Fibroblast of skin of back (primary cell): Measurements from ENCODE around the gene PEDS1.
"Not testable (repeated sequence)": the region's sequence is repeated elsewhere in the genome, so short reads cannot be mapped to it uniquely, and the experiment has no call there.

ENCODE experiments used
- DNase-seq: peaks from one replicate; pipeline ENCODE4 v3.0.0-alpha.2; 2013

PEDS1 gene

DNA sequence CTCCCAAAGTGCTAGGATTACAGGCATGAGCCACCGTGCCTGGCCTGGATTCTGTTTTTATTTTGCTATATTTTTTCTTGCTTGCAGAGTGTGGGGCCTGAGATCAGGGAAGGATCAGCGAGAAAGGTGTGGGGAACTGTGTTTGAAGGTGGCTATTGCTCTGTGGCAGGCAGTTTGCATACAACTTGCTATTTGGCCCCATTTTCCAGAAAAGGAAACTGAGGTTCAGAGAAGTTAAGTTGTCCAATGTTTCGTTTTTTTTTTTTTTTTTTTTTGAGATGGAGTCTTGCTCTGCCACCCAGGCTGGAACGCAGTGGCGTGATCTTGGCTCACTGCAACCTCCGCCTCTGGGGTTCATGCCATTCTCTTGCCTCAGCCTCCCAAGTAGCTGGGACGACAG lies 8.0 kb upstream of the PEDS1 start:
- not testable (repeated sequence) for DNase-seq

GRCh38 chr20:50153153-50153499 lies 397 bp downstream of the PEDS1 start:
- DNase-seq: no peak

GRCh38 chr20:50152394-50153152 lies 950 bp downstream of the PEDS1 start:
- no peak for DNase-seq

GRCh38 chr20:50151034-50151743 lies 2.3 kb downstream of the PEDS1 start:
- no peak for DNase-seq

DNA sequence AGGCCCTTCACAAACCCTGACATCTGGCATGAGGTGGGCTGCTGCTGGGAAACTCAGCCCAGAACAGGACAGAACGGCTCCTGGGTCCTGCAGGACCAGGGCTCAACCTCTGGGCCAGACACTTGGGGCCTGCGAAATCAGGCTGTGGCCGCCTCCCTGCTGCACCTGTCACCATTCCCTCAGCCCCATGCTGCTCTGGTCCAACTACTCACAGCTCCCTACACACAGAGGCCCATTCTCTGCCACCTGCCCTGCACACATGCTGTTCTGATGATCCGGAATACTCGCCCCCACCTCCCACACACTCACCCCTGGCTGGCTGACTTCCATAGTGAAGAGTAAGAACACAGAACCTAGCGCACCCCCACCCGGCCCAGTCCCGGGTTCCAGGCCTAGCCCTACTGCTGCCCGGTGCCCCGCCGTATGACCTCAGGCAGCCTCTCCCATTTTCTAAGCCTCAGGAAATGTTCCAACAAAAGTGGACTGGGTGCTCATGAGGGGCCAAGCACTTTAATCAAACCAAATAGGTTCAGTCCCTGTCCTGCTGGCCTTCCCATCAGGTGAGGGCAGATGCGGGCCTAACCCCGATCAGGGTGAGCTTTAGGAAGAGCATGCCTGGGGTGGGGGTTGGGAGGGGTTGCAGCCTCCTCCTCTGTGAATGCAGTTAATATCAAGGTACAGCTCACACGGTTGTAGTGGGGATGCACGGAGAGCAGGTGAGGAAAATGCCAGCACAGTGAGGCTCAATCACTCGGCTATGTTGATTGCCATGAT lies 3.9 kb downstream of the PEDS1 start:
- DNase-seq: no peak

DNA sequence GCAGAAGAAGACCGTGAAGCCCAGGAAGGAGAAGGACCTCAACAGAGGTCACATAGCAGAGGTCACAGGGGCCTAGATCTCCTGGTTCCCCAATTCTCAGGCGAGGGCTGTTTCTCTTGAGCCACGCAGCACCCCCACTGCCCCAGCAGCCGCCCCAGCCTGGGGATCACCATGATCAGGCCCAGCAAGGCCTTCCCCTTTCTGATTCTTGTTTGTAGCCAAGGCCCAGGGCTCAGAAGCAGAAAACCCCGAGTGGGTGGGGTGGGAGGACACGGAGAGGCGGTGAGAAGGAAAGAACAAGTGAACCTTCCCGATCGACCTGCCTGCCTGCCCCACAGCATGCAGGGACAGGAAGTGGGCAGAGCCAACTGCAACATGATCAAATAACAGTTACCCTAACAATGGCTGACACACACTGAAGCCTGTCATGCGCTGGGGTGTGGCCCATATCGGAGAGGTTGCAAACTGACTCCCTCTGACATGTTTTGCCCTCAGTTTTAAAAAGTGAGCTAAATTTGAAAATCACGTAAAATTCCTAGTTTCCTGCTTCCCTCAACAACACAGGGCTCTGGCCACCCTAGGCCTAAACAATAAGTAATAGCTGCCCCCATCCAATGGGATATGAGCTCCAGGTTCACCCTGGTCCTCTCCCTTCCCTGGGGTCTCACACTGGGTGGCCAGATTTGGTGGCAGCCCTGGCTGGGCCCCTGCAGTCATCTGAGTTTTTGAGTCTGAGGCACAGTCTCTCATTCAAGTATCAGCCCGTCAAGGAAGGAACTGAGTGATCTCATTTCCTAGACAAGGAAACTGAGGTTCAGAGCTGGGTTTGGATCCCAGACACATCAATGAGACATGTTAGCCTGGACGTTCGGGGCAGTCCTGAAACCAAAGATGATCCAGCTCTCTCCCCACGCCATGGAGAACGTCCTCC lies 6.5 kb downstream of the PEDS1 start:
- DNase-seq: peak; percentile 52

DNA sequence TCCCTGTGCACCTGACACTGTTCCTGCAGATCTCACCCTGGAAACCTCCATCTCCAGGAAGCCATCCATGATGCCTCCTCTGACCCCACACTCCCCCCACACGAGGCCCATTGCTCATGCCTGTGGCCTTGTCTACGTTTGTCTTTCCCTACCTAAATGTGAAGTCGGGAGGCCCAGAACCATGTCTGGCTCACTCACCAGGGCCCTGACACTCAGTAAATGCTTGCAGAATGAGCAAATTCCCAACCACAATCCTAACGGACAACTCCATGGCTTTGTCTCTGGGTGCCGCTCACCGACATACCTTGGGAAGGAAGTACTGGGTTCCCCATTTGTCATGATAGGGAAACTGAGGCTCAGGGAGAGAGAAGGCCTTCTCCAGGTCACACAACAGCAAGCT lies 7.3 kb downstream of the PEDS1 start:
- DNase-seq: peak; percentile 47

GRCh38 chr20:50145566-50145965 lies 8.0 kb downstream of the PEDS1 start:
- no peak for DNase-seq

DNA sequence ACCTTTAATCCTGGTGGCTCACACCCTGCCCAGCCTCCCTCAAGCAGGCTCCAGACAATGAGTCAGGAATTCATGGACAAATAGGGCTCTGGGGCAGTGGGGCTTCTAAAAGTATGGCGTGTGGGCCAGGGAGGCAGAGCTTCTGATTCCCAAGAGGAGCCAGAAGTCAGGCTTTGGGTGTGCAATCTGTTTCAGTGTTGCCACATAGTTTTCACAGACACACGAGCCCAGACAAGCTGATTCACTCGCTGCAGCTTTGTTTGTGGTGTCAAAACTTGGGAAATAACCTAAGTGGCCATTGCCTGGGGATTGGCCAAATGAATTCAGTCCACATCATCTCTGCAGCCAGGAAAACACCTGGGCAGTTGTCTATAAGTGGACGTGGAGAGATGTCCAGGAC lies 9.2 kb downstream of the PEDS1 start:
- peak; percentile 98 for DNase-seq

DNA sequence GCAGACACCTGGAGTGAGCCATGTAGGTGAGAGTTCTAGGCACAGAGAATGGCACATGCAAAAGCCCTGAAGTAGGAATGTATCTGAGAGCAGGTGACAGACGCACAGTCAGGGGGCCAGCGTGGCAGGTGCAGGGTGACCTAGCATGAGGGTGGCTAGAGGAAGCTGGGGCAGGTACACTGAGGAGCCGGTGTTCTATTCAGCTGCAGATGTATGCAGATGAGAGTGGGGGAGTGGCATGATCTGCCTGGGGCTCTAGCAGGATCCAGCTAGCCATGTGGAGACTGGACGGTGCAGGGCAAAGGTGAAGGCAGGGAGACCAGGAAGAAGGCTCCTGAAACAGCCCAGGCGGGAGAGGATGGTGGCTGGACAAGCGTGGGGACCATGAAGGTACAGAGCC lies 10.7 kb downstream of the PEDS1 start:
- no peak for DNase-seq

GRCh38 chr20:50141811-50142561 lies 11.5 kb downstream of the PEDS1 start:
- DNase-seq: no peak

DNA sequence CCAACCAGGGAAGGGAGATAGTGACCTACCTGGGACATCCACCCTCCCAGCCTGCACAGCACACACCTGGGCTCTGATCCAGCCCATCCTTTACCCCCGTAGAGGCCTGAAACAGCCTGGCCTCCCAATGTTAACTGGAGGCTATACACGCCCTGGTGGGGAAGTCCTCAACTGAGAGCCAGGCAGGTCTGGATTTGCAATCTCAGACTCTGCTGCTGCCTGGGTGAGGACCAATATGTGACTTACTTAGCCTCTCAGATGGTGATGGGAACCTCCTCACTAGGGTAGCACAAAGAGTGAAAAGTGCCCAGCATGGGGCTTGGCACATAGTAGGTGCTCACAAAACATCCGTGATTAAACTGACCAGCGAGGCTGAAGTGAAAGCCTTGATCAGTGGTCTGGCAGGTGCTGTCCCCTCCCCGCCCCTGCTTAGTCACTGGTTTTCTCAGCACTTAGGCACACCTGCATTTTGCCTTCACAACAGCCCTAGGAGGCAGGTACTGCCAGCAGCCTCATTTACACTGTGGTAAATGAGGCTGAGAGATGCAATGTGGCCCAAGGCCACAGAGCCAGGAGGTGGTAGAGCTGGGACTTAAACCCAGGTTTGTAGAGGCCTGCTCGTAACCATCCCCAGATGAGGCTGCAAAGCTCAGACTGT lies 12.4 kb downstream of the PEDS1 start:
- no peak for DNase-seq

- no peak for DNase-seq
These were observed 13.1 kb downstream of the PEDS1 start for GRCh38 chr20:50140339-50140859.

DNA sequence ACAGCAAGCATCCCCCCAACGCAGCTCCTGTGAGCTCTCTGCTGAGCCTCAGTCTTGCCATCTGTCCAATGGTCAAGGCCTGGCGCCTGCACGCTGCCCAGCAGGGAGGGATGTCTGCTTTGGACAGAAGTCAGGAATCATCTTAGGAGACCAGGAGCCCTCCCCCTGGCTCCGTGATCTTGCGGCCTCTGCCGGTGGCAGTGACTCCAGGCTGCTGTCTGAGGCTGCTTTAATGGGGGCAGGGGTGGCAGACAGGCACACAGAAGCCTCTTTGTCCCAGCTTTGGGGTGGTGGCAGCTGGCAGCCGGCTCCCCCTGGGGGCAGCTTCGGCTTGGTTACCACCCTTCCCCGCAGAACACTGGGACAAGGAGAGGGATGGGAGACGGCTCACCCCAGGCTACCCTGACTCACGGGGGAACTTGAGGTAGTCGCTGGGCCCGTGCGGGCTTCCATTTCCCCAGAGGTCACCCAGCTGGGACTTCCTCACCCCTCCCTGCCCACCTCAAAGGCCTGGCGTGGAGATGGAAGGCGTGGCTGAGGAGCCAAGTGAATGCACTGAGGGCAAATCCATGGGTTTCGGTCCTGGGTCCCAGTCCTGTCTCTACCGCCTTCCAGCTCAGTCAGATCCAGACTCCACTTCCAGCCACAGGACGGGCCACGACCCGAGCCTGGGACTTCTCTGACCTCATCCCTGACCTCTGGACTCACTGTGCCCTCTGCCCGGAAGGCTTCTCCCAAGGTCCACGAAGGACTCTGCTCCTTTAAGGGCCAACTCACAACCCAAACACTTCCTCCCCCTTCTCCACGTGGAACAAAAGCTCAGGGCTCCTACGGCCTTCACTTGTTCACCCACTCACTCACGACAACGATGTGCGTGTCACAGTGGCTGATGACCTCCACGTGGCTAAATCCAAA lies 14.8 kb downstream of the PEDS1 start:
- no peak for DNase-seq

DNA sequence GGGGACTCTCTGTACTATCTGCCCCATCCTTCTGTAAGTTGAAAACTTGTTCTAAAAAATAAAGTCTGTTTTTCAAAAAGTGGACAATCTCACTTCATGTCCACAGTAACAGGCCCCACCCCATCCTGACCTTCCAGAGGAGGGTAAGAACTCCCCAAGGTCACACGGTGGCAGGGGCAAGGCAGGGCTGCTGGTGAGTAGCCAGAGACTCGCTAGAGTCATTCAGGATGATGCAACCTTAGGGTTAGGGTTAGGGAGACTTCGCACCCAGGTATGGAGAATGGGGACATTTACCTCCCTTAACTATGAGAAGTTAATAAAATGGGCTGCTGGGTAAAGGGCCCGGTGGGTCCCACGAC lies 15.4 kb downstream of the PEDS1 start:
- DNase-seq: no peak

DNA sequence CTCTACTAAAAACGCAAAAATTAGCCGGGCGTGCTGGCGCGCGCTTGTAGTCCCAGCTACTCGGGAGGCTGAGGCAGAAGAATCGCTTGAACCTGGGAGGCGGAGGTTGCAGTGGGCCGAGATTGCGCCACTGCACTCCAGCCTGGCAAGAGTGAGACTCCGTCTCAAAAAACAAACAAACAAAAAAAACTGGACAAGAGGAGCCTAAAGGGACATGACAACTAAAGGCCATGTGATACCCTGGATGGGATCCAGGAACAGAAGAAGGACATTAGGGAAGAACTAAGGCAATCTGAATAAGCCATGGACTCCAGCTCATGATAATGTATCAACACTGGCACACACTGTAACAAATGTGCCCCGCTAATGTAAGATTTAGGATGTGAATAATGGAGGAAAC lies 15.8 kb downstream of the PEDS1 start:
- DNase-seq: not testable (repeated sequence)

- DNase-seq: peak; percentile 74
These were observed 16.5 kb downstream of the PEDS1 start for GRCh38 chr20:50136822-50137599.

DNA sequence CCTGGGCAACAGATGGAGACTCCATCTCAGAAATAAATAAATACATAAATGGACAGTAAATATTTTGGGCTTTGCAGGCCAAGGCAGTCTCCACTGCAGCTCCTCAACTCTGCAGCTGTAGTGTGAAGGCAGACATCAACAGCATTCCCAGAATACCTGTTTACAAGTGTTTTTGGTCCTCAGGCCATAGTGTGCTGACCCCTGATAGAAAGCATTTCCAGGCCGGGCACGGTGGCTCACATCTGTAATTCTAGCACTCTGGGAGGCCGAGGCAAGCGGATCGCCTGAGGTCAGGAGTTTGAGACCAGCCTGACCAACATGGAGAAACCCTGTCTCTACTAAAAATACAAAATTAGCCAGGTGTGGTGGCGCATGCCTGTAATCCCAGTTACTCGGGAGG lies 18.4 kb downstream of the PEDS1 start:
- not testable (repeated sequence) for DNase-seq
